ENCODE measurements around the gene IDUA.

IDUA gene

DNA sequence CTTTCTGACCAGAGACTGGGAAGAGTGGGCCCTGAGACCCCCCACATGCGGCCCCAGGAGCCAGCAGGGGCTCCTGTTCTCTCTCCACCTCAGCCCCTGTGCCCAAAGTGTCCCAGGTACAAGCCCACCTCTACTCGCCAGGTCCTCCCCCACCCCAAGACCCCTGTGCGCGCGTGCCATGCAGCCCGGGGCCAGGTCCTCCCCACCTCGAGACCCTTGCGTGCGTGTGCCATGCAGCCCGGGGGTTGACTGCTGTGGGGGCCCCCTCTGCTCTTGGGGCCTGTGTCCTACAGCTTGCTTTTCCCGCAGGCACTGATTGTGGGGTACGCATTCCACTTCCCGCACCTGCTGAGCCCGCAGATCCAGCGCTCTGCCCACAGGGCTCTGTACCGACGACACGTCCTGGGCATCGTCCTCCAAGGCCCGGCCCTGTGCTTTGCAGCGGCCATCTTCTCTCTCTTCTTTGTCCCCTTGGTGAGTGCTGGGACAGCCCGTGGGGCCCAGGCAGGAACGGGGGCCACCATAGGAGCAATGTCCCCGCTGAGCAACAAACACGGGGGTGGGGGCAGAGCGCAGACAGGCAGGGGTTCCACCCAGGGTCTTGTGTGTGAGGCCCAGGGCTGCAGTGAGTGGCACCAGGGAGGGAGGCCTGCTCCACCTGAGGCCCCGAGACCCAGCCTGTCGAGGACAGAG lies 33.8 kb upstream of the IDUA start:
- Histone ChIP-seq H3K79me2 (ENCODE audit: control insufficient read depth, insufficient read depth, low read length, poor library complexity) (no peaks in the 10 kb centered on the region), H2BK120ac (ENCODE audit: insufficient read depth, low read length, poor library complexity) (no peak overlapping the region), H2BK12ac (ENCODE audit: low read length) (no peak overlapping the region), H4K8ac (ENCODE audit: low read depth, low read length) (no peak overlapping the region), H3K14ac (ENCODE audit: low read length) (no peak overlapping the region), H3K9me3 (ENCODE audit: insufficient read depth, low read depth, low read length) (no peaks in the 10 kb centered on the region), H2BK5ac (ENCODE audit: low read depth, low read length, poor library complexity) (no peak overlapping the region), H3K9ac (ENCODE audit: low read length) (no peak overlapping the region), H3K27ac (ENCODE audit: low read depth, low read length) (no peak overlapping the region), H3K4me2 (ENCODE audit: low read length) (no peak overlapping the region), H3K4ac (ENCODE audit: low read depth, low read length) (no peak overlapping the region), H3K79me1 (ENCODE audit: low read length) (no peaks in the 10 kb centered on the region), H4K91ac (ENCODE audit: low read depth, low read length) (no peak overlapping the region), H3K36me3 (ENCODE audit: control insufficient read depth in 1 of 2, insufficient read depth in 2 of 2, low read length in 2 of 2) (peaks cover 3 to 9% of the 10 kb centered on the region in 2 experiments), H2AFZ (ENCODE audit: insufficient read depth, low read length, poor library complexity) (no peak overlapping the region), H4K12ac (ENCODE audit: low read depth, low read length) (no peak overlapping the region), H3K27me3 (ENCODE audit: insufficient read depth, low read length) (no peaks in the 10 kb centered on the region), H2AK5ac (ENCODE audit: low read length) (no peak overlapping the region), H3K4me3 (ENCODE audit: low read depth, low read length) (no peak overlapping the region), H3K23ac (ENCODE audit: low read length) (no peak overlapping the region), H3K18ac (ENCODE audit: low read length) (no peak overlapping the region), H3K4me1 (ENCODE audit: control insufficient read depth in 1 of 2, insufficient read depth in 2 of 2, low read length in 2 of 2) (peaks cover 3 to 5% of the 10 kb centered on the region in 2 experiments)
- no CpG with 5 or more reads among the region's 28 CpGs for WGBS (ENCODE audit: extremely low coverage, insufficient coverage, insufficient read length)
- DNase-seq, result no peak

DNA sequence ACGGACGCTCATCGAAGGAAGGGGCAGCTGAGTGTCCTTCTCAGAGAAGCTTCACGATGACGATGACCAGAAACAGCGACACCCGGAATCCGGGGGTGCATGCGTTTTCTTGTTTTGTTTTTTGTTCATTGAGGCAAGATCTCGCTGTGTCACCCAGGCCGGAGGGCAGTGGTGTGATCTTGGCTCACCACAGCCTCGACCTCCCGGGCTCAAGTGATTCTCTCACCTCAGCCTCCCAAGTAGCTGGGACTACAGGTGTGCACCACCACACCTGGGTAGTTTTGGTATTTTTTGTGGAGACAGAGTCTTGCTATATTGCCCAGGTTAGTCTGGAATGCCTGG lies 33.3 kb upstream of the IDUA start:
- Histone ChIP-seq H3K9ac (ENCODE audit: low read length) (no peak overlapping the region), H3K4ac (ENCODE audit: low read depth, low read length) (no peak overlapping the region), H3K18ac (ENCODE audit: low read length) (no peak overlapping the region), H3K79me1 (ENCODE audit: low read length) (no peaks in the 10 kb centered on the region), H2BK12ac (ENCODE audit: low read length) (no peak overlapping the region), H3K27ac (ENCODE audit: low read depth, low read length) (no peak overlapping the region), H3K9me3 (ENCODE audit: insufficient read depth, low read depth, low read length) (no peaks in the 10 kb centered on the region), H3K4me2 (ENCODE audit: low read length) (no peak overlapping the region), H4K91ac (ENCODE audit: low read depth, low read length) (no peak overlapping the region), H2AK5ac (ENCODE audit: low read length) (no peak overlapping the region), H4K12ac (ENCODE audit: low read depth, low read length) (no peak overlapping the region), H3K27me3 (ENCODE audit: insufficient read depth, low read length) (no peaks in the 10 kb centered on the region), H3K79me2 (ENCODE audit: control insufficient read depth, insufficient read depth, low read length, poor library complexity) (no peaks in the 10 kb centered on the region), H3K4me3 (ENCODE audit: low read depth, low read length) (no peak overlapping the region), H2BK5ac (ENCODE audit: low read depth, low read length, poor library complexity) (no peak overlapping the region), H3K4me1 (ENCODE audit: control insufficient read depth in 1 of 2, insufficient read depth in 2 of 2, low read length in 2 of 2) (peaks cover 3 to 5% of the 10 kb centered on the region in 2 experiments), H2BK120ac (ENCODE audit: insufficient read depth, low read length, poor library complexity) (no peak overlapping the region), H3K23ac (ENCODE audit: low read length) (no peak overlapping the region), H3K36me3 (ENCODE audit: control insufficient read depth in 1 of 2, insufficient read depth in 2 of 2, low read length in 2 of 2) (peaks cover 6 to 9% of the 10 kb centered on the region in 2 experiments), H2AFZ (ENCODE audit: insufficient read depth, low read length, poor library complexity) (no peak overlapping the region), H3K14ac (ENCODE audit: low read length) (no peak overlapping the region), H4K8ac (ENCODE audit: low read depth, low read length) (no peak overlapping the region)
- no CpG with 5 or more reads among the region's 13 CpGs for WGBS (ENCODE audit: extremely low coverage, insufficient coverage, insufficient read length)
- DNase-seq, result no peak

GRCh38 chr4:954211-955020 lies 32.4 kb upstream of the IDUA start:
- H4K8ac ChIP-seq (ENCODE audit: low read depth, low read length), result no peak overlapping the region
- H3K36me3 ChIP-seq (ENCODE audit: control insufficient read depth in 1 of 2, insufficient read depth in 2 of 2, low read length in 2 of 2), result peaks cover 6 to 9% of the 10 kb centered on the region in 2 experiments
- H3K4me2 ChIP-seq (ENCODE audit: low read length), result no peak overlapping the region
- no peak overlapping the region for H2BK12ac ChIP-seq (ENCODE audit: low read length)
- WGBS (ENCODE audit: extremely low coverage, insufficient coverage, insufficient read length), result no CpG with 5 or more reads among the region's 17 CpGs
- H3K27ac ChIP-seq (ENCODE audit: low read depth, low read length), result no peak overlapping the region
- no peak overlapping the region for H2AK5ac ChIP-seq (ENCODE audit: low read length)
- peaks cover 3 to 5% of the 10 kb centered on the region in 2 experiments for H3K4me1 ChIP-seq (ENCODE audit: control insufficient read depth in 1 of 2, insufficient read depth in 2 of 2, low read length in 2 of 2)
- no peaks in the 10 kb centered on the region for H3K79me2 ChIP-seq (ENCODE audit: control insufficient read depth, insufficient read depth, low read length, poor library complexity)
- H4K12ac ChIP-seq (ENCODE audit: low read depth, low read length), result no peak overlapping the region
- no peak overlapping the region for H2AFZ ChIP-seq (ENCODE audit: insufficient read depth, low read length, poor library complexity)
- H3K4ac ChIP-seq (ENCODE audit: low read depth, low read length), result no peak overlapping the region
- no peaks in the 10 kb centered on the region for H3K27me3 ChIP-seq (ENCODE audit: insufficient read depth, low read length)
- H4K91ac ChIP-seq (ENCODE audit: low read depth, low read length), result no peak overlapping the region
- H3K14ac ChIP-seq (ENCODE audit: low read length), result no peak overlapping the region
- no peak overlapping the region for H2BK120ac ChIP-seq (ENCODE audit: insufficient read depth, low read length, poor library complexity)
- H3K79me1 ChIP-seq (ENCODE audit: low read length), result no peaks in the 10 kb centered on the region
- H3K9ac ChIP-seq (ENCODE audit: low read length), result no peak overlapping the region
- H2BK5ac ChIP-seq (ENCODE audit: low read depth, low read length, poor library complexity), result no peak overlapping the region
- no peak for DNase-seq
- H3K9me3 ChIP-seq (ENCODE audit: insufficient read depth, low read depth, low read length), result no peaks in the 10 kb centered on the region
- H3K18ac ChIP-seq (ENCODE audit: low read length), result no peak overlapping the region
- H3K4me3 ChIP-seq (ENCODE audit: low read depth, low read length), result no peak overlapping the region
- H3K23ac ChIP-seq (ENCODE audit: low read length), result no peak overlapping the region

DNA sequence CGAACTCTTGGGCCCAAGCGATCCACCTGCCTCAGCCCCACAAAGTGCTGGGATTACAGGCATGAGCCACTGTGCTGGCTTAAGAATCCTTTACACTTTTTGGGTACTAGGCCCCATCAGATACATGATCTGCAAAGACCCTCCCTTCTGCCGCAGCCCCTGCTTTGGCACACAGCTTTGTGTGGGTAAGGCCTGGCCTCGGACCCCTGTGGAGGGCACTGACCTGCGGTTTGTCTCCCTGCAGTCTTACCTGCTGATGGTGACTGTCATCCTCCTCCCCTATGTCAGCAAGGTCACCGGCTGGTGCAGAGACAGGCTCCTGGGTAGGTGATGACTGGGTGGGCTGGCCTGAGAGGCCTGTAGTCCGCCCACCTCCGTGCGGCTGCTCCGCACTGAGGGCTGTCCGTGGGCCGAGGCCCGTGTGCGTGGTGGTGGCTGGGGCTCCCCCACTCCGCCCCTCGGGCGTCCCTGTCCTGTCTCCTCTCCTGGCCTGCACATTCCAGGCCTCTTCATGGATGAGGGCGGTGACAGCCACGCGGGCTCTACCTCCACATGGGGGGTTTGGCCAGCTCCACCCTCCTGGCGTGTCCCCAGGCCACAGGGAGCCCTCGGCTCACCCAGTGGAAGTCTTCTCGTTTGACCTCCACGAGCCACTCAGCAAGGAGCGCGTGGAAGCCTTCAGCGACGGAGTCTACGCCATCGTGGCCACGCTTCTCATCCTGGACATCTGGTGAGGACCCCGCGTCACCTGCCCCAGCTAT lies 31.5 kb upstream of the IDUA start:
- Histone ChIP-seq H3K4me3 (ENCODE audit: low read depth, low read length) (no peak overlapping the region), H4K8ac (ENCODE audit: low read depth, low read length) (no peak overlapping the region)
- WGBS (ENCODE audit: extremely low coverage, insufficient coverage, insufficient read length), result no CpG with 5 or more reads among the region's 33 CpGs

More for the DNA sequence above, 31.5 kb upstream of the IDUA start:
- peaks cover 3 to 5% of the 10 kb centered on the region in 2 experiments for H3K4me1 ChIP-seq (ENCODE audit: control insufficient read depth in 1 of 2, insufficient read depth in 2 of 2, low read length in 2 of 2)
- no peaks in the 10 kb centered on the region for H3K79me1 ChIP-seq (ENCODE audit: low read length)
- no peak overlapping the region for H2AK5ac ChIP-seq (ENCODE audit: low read length)
- H2BK12ac ChIP-seq (ENCODE audit: low read length), result no peak overlapping the region
- H2AFZ ChIP-seq (ENCODE audit: insufficient read depth, low read length, poor library complexity), result no peak overlapping the region
- H3K9ac ChIP-seq (ENCODE audit: low read length), result no peak overlapping the region
- no peak overlapping the region for H2BK5ac ChIP-seq (ENCODE audit: low read depth, low read length, poor library complexity)
- H3K79me2 ChIP-seq (ENCODE audit: control insufficient read depth, insufficient read depth, low read length, poor library complexity), result no peaks in the 10 kb centered on the region
- H4K91ac ChIP-seq (ENCODE audit: low read depth, low read length), result no peak overlapping the region
- H3K23ac ChIP-seq (ENCODE audit: low read length), result no peak overlapping the region
- H3K9me3 ChIP-seq (ENCODE audit: insufficient read depth, low read depth, low read length), result no peaks in the 10 kb centered on the region
- H4K12ac ChIP-seq (ENCODE audit: low read depth, low read length), result no peak overlapping the region
- H3K4me2 ChIP-seq (ENCODE audit: low read length), result no peak overlapping the region
- H3K4ac ChIP-seq (ENCODE audit: low read depth, low read length), result no peak overlapping the region
- no peak overlapping the region for H3K27ac ChIP-seq (ENCODE audit: low read depth, low read length)
- no peak overlapping the region for H3K14ac ChIP-seq (ENCODE audit: low read length)
- no peak for DNase-seq
- H3K18ac ChIP-seq (ENCODE audit: low read length), result no peak overlapping the region
- no peak overlapping the region for H2BK120ac ChIP-seq (ENCODE audit: insufficient read depth, low read length, poor library complexity)
- H3K27me3 ChIP-seq (ENCODE audit: insufficient read depth, low read length), result no peaks in the 10 kb centered on the region
- peaks cover 8 to 9% of the 10 kb centered on the region in 2 experiments for H3K36me3 ChIP-seq (ENCODE audit: control insufficient read depth in 1 of 2, insufficient read depth in 2 of 2, low read length in 2 of 2)

Data from trophoblast cell (in vitro differentiated cells and primary cell).